PC-9 (cell line): ENCODE data around the gene SLC25A4. TPM values are rescaled to one million over a fixed set of nuclear protein-coding genes. Genes with fewer than 3 reads are reported as not detected.

Experiments
- BruUV-seq: library from RNA; stranded (reverse); fragments of 400-500 nt; replicated peaks from 2 replicates; lab custom pipeline; 2021; lab: Mats Ljungman, UMichigan
- CTCF ChIA-PET: fragments of 300-600 bp; sonication (Branson Sonifier 250); formaldehyde crosslinking; loops from one replicate; lab custom pipeline; 2022; ENCODE audit warnings: antibody characterized with exemption; lab: Charles Lee
- POLR2A ChIA-PET: fragments of 300-600 bp; sonication (Branson Sonifier 250); formaldehyde crosslinking; loops from one replicate; lab custom pipeline; 2022; ENCODE audit warnings: antibody characterized with exemption; ENCODE audit not compliant: unreplicated experiment; lab: Charles Lee
- DNase-seq, 2 experiments: peaks; one replicate each; pipeline versions ENCODE4 v3.0.0 to v3.0.0-alpha.2; 2015 to 2022; ENCODE audit warnings: mixed read lengths in 1 of 2
- H2AFZ ChIP-seq: fragments of 200-600 bp; sonication (generic); 2 replicates; pipeline ENCODE4 v1.8.1; 2017; ENCODE audit warnings: antibody characterized with exemption
- H3F3A ChIP-seq: fragments of 200-600 bp; sonication (generic); 2 replicates; pipeline ENCODE4 v1.8.1; 2017; ENCODE audit warnings: antibody characterized with exemption, mild to moderate bottlenecking, low read depth; ENCODE audit not compliant: insufficient read depth
- H3K27ac ChIP-seq: fragments of 200-600 bp; sonication (generic); 2 replicates; pipeline ENCODE4 v1.6.1; 2016; ENCODE audit warnings: mixed run types
- H3K27me3 ChIP-seq: fragments of 200-600 bp; sonication (generic); 2 replicates; pipeline ENCODE4 v1.6.1; 2016; ENCODE audit warnings: low read depth, mixed run types; ENCODE audit not compliant: insufficient read depth
- H3K36me3 ChIP-seq: fragments of 200-600 bp; sonication (generic); 2 replicates; pipeline ENCODE4 v1.6.1; 2016; ENCODE audit warnings: low read depth, mixed run types
- H3K4me1 ChIP-seq: fragments of 200-600 bp; sonication (generic); replicated peaks from 2 replicates; pipeline ENCODE4 v1.6.1; 2016; ENCODE audit warnings: mixed run types; ENCODE audit not compliant: insufficient read depth
- H3K4me2 ChIP-seq: fragments of 200-600 bp; sonication (generic); 2 replicates; pipeline ENCODE4 v1.6.1; 2017; ENCODE audit warnings: mixed run types
- H3K4me3 ChIP-seq: fragments of 200-600 bp; sonication (generic); 2 replicates; pipeline ENCODE4 v1.6.1; 2016; ENCODE audit warnings: mixed run types
- H3K79me2 ChIP-seq: fragments of 200-600 bp; sonication (generic); 2 replicates; pipeline ENCODE4 v1.6.1; 2017; ENCODE audit warnings: low read depth, mixed run types
- H3K9me2 ChIP-seq: fragments of 200-600 bp; sonication (generic); 2 replicates; pipeline ENCODE4 v1.8.1; 2017; ENCODE audit warnings: mild to moderate bottlenecking; ENCODE audit not compliant: insufficient read depth
- H3K9me3 ChIP-seq: fragments of 200-600 bp; sonication (generic); 2 replicates; pipeline ENCODE4 v1.8.1; 2016; ENCODE audit warnings: low read depth; ENCODE audit not compliant: insufficient read depth
- H4K20me1 ChIP-seq: fragments of 200-600 bp; sonication (generic); 2 replicates; pipeline ENCODE4 v1.8.1; 2017; ENCODE audit not compliant: insufficient read depth
- CTCF ChIP-seq: fragments of 200-600 bp; sonication (generic); conservative IDR thresholded peaks from 2 replicates; pipeline ENCODE4 v1.6.1; 2017; ENCODE audit warnings: mixed run types, antibody characterized with exemption, mild to moderate bottlenecking, moderate library complexity
- EZH2 ChIP-seq: fragments of 200-600 bp; sonication (generic); IDR thresholded peaks from 2 replicates; pipeline ENCODE4 v1.8.0; 2017; ENCODE audit warnings: antibody characterized with exemption, low read depth
- intact Hi-C: fragments of 100-400 bp; cut with micrococcal nuclease; formaldehyde crosslinking; loops from one replicate; pipeline ENCODE4 v1.10.0; 2022; ENCODE audit not compliant: unreplicated experiment
- total RNA-seq: library from RNA; stranded (reverse); gene quantifications from 2 replicates; pipeline ENCODE4 v1.2.3, GENCODE V29; 2021

The SLC25A4 gene
- total RNA-seq, 1 experiment from 2014 or later = 15.6 TPM

- peaks cover 10% of the 10 kb centered on the region; the same call in 1 of the 2 replicates for H4K20me1 ChIP-seq
- ChIA-PET CTCF (interaction anchor here (0.6 to 1.0 kb wide), 6 partner anchors 13 to 854 kb away, joined by 3 to 5 read pairs (median 3); no protein-coding TSS in a partner anchor), POLR2A (interaction anchor here (0.6 kb wide), 3 partner anchors 11 to 24 kb away, joined by 3 to 5 read pairs (median 5); no protein-coding TSS in a partner anchor)
- no peak overlapping the region for H3K27ac ChIP-seq
- H3K4me3 ChIP-seq = no peak overlapping the region
- H3K4me1 ChIP-seq = no peaks in the 10 kb centered on the region
- H3K9me3 ChIP-seq = no peaks in the 10 kb centered on the region
- intact Hi-C loops = loop anchor here (5.0 to 10.0 kb wide), 2 partner anchors 176 to 851 kb away; no protein-coding TSS in a partner anchor
- no peaks in the 10 kb centered on the region for H3F3A ChIP-seq
- H3K36me3 ChIP-seq = no peaks in the 10 kb centered on the region; the same call in 1 of the 2 replicates
- no peak overlapping the region for H3K4me2 ChIP-seq
- DNase-seq = peak; percentile 46 to 61
- H2AFZ ChIP-seq = no peak overlapping the region
- no TSS peak for BruUV-seq
- H3K27me3 ChIP-seq = no peaks in the 10 kb centered on the region
- TF ChIP-seq CTCF = peak; percentile 73
- TF ChIP-seq EZH2 = no peak
- peaks cover 26% of the 10 kb centered on the region for H3K79me2 ChIP-seq
- no peaks in the 10 kb centered on the region for H3K9me2 ChIP-seq
Observed at GRCh38 chr4:185183622-185184281, 40.7 kb downstream of the SLC25A4 start.

DNA sequence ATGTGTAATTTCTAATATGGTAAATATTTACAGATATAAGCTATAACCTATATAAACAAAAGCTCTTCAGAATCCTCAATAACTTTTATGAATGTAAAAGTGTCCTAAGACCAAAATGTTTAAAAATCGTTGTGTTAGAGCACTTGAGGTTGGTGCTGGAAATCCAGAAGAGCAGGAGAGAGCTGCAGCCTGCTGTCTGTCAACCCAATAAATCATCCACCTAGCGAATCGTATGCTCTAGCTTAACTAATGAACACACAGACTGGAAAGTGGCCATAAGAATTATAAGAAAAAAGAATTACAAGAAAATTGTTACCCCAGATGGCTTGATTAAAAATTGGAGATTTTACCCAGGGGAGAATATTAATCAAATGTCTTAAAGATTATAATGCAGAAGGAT is 43.7 kb downstream of the SLC25A4 start:
- intact Hi-C loops = loop anchor here (10.0 kb wide), 1 partner anchor 848 kb away; no protein-coding TSS in a partner anchor
- H3K27ac ChIP-seq = no peak overlapping the region
- H3K9me3 ChIP-seq = no peaks in the 10 kb centered on the region
- no peak overlapping the region for H3K4me2 ChIP-seq
- no peak for TF ChIP-seq CTCF
- TF ChIP-seq EZH2 = no peak
- no peaks in the 10 kb centered on the region for H3K9me2 ChIP-seq
- no peaks in the 10 kb centered on the region; the same call in 1 of the 2 replicates for H3K36me3 ChIP-seq
- no peak overlapping the region for H2AFZ ChIP-seq
- ChIA-PET CTCF (no interaction called here), POLR2A (no interaction called here)
- BruUV-seq = no TSS peak
- H3F3A ChIP-seq = no peaks in the 10 kb centered on the region
- no peak overlapping the region for H3K4me3 ChIP-seq
- H3K27me3 ChIP-seq = no peaks in the 10 kb centered on the region
- no peaks in the 10 kb centered on the region for H3K4me1 ChIP-seq
- H4K20me1 ChIP-seq = peaks cover 5% of the 10 kb centered on the region; the same call in 1 of the 2 replicates
- DNase-seq = no peak
- peaks cover 17% of the 10 kb centered on the region for H3K79me2 ChIP-seq

DNA sequence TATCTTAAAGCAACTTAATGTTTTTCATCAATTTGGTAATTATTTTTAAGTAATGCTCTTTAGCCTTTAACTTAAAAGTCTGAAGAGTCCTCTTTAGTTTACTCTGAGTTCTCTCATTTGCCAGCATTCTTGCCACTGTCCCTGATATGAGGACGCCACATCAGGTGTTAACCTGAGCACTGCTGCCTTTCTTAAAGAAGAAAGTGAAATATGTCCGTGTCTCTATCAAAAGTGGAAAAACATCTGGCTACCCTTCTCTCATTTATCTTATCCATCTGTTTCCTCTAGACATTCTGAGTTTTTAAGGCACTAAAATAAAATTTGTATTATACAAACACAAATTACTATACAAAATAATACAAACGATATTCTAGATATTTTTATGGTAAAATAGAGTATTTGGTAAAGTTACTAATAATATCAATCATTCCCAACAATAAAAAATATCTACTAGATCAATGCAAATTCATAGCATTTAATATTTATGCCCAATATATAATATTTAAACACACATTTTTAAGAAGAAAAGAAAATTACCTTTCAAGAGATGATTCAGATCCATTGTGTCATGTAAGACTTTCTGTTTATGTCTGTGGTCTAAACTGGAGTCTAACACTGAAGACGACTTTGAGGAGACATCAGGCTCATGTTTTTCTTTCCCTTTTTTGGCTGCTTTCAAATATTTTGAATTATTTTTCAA is 46.7 kb downstream of the SLC25A4 start:
- H3K9me3 ChIP-seq = no peaks in the 10 kb centered on the region
- POLR2A ChIA-PET = no interaction called here
- no peak overlapping the region for H3K4me3 ChIP-seq
- peaks cover 16% of the 10 kb centered on the region for H3K79me2 ChIP-seq
- no peaks in the 10 kb centered on the region for H3K27me3 ChIP-seq
- H2AFZ ChIP-seq = no peak overlapping the region
- TF ChIP-seq CTCF (no peak), EZH2 (no peak)
- H3K36me3 ChIP-seq = no peaks in the 10 kb centered on the region
- no TSS peak for BruUV-seq
- no peak overlapping the region for H3K4me2 ChIP-seq
- CTCF ChIA-PET = no interaction called here
- H3K4me1 ChIP-seq = peaks cover 1% of the 10 kb centered on the region
- no peaks in the 10 kb centered on the region for H3F3A ChIP-seq
- no peak for DNase-seq
- H4K20me1 ChIP-seq = no peaks in the 10 kb centered on the region
- H3K9me2 ChIP-seq = no peaks in the 10 kb centered on the region
- intact Hi-C loops = loop anchor here (10.0 kb wide), 1 partner anchor 845 kb away; no protein-coding TSS in a partner anchor
- no peak overlapping the region for H3K27ac ChIP-seq
